Small intestine (tissue), 7 donors: ENCODE measurements around the gene CRHR2. TPM values are rescaled to one million over a fixed set of nuclear protein-coding genes. Genes with fewer than 3 reads are reported as not detected.

Experiments used
- DNase-seq, 2 donors: peaks; one replicate each; pipeline versions ENCODE4 v3.0.0 to v3.0.0-alpha.2; 2013
- FAIRE-seq: peaks from 2 replicates; lab custom pipeline; 2012; peaks lifted over from hg19 to GRCh38; lab: Jason Lieb, UNC
- H3K27ac ChIP-seq, 3 donors: one replicate each; pipeline ENCODE4 v1.5.1; 2013; ENCODE audit warnings: low read length in 2 of 3, mild to moderate bottlenecking in 2 of 3, control low read depth in 1 of 3, inconsistent platforms in 1 of 3, low read depth in 1 of 3, moderate library complexity in 1 of 3
- H3K27me3 ChIP-seq, 3 donors: one replicate each; pipeline ENCODE4 v1.6.1; 2013; ENCODE audit warnings: low read length in 3 of 3, inconsistent platforms in 1 of 3; ENCODE audit not compliant: control insufficient read depth in 3 of 3, insufficient read depth in 3 of 3
- H3K36me3 ChIP-seq, 3 donors: one replicate each; pipeline ENCODE4 v1.6.1; 2013; ENCODE audit warnings: low read length in 3 of 3, inconsistent platforms in 1 of 3, low read depth in 1 of 3, mild to moderate bottlenecking in 1 of 3, moderate library complexity in 1 of 3; ENCODE audit not compliant: control insufficient read depth in 3 of 3, insufficient read depth in 2 of 3
- H3K4me1 ChIP-seq, 3 donors: one replicate each; pipeline ENCODE4 v1.6.1; 2013; ENCODE audit warnings: low read length in 2 of 3, inconsistent platforms in 1 of 3, low read depth in 1 of 3, mild to moderate bottlenecking in 1 of 3, moderate library complexity in 1 of 3; ENCODE audit not compliant: control insufficient read depth in 3 of 3, insufficient read depth in 2 of 3
- H3K4me3 ChIP-seq, 3 donors: one replicate each; pipeline ENCODE4 v1.5.1; 2013; ENCODE audit warnings: low read length in 3 of 3, control low read depth in 1 of 3, inconsistent platforms in 1 of 3, low read depth in 1 of 3, mild to moderate bottlenecking in 1 of 3, moderate library complexity in 1 of 3
- H3K9me3 ChIP-seq, 2 donors: one replicate each; pipeline ENCODE4 v1.6.1; 2013; ENCODE audit warnings: low read depth in 1 of 2, low read length in 1 of 2; ENCODE audit not compliant: control insufficient read depth in 2 of 2, insufficient read depth in 1 of 2
- WGBS, 3 donors: extraction: QIAGEN DNeasy Blood & Tissue Kit; methylation state at CpG; one replicate each; pipeline ENCODE4 v1.1.7; 2013; 5-methylcytosine and 5-hydroxymethylcytosine counted together
- polyA plus RNA-seq, 4 donors: library from polyadenylated mRNA; stranded (reverse) in 3 of 4; unstranded in 1 of 4; fragments of 200-250 nt in 3 of 4; fragments of 120-200 nt in 1 of 4; gene quantifications; one replicate each; pipeline versions ENCODE4 v1.2.1 to v1.2.3, GENCODE V29; 2013
- donor health status: healthy with polysubstance abuse.
- donor health status: control.
- donor health status: control.
- donor health status: Bipolar disorder and iron deficiency.
- donor health status: healthy.

Gene CRHR2
- polyA plus RNA-seq, 4 donors: 0.04 to 0.32 TPM; not detected in 2

GRCh38 chr7:30671793-30672465 is 10.3 kb downstream of the CRHR2 start:
- no peaks in the 10 kb centered on the region for H3K4me1 ChIP-seq
- H3K4me3 ChIP-seq: no peak overlapping the region
- FAIRE-seq (no peak), DNase-seq (peak; percentile 41 to 80)
- peaks cover 0 to 5% of the 10 kb centered on the region in 2 donors for H3K9me3 ChIP-seq
- WGBS, 3 donors: 2 to 16% (median 6%) methylated on average over 6 of the region's 6 CpGs
- H3K36me3 ChIP-seq: no peaks in the 10 kb centered on the region
- peaks cover 0 to 11% (median 0%) of the 10 kb centered on the region in 3 donors for H3K27me3 ChIP-seq
- H3K27ac ChIP-seq: no peak overlapping the region

- FAIRE-seq (no peak), DNase-seq (no peak)
- Histone ChIP-seq H3K36me3 (no peaks in the 10 kb centered on the region), H3K27ac (no peak overlapping the region), H3K27me3 (no peaks in the 10 kb centered on the region), H3K4me3 (no peak overlapping the region), H3K9me3 (peaks cover 0 to 5% of the 10 kb centered on the region in 2 donors), H3K4me1 (no peaks in the 10 kb centered on the region)
- WGBS, 3 donors: 61 to 81% (median 78%) methylated on average over 4 of the region's 4 CpGs
Observed at GRCh38 chr7:30668102-30668501, 14.2 kb downstream of the CRHR2 start.

- Histone ChIP-seq H3K36me3 (no peaks in the 10 kb centered on the region), H3K27ac (no peak overlapping the region), H3K27me3 (peaks cover 0 to 2% (median 0%) of the 10 kb centered on the region in 3 donors), H3K4me1 (no peaks in the 10 kb centered on the region), H3K4me3 (no peak overlapping the region), H3K9me3 (peaks cover 0 to 3% of the 10 kb centered on the region in 2 donors)
- DNase-seq (no peak), FAIRE-seq (no peak)
- WGBS, 3 donors: 75 to 84% (median 83%) methylated on average over 3 of the region's 3 CpGs
Observed at GRCh38 chr7:30667172-30667571, 15.1 kb downstream of the CRHR2 start.

- DNase-seq (no peak), FAIRE-seq (no peak)
- Histone ChIP-seq H3K27ac (no peak overlapping the region), H3K4me3 (no peak overlapping the region), H3K4me1 (no peaks in the 10 kb centered on the region), H3K9me3 (no peaks in the 10 kb centered on the region), H3K27me3 (peaks cover 0 to 2% (median 0%) of the 10 kb centered on the region in 3 donors), H3K36me3 (no peaks in the 10 kb centered on the region)
- 75 to 81% (median 77%) methylated on average over 10 to 11 of the region's 11 CpGs for WGBS, 3 donors
Observed at GRCh38 chr7:30665449-30665848, 16.8 kb downstream of the CRHR2 start.

- Histone ChIP-seq H3K4me1 (no peaks in the 10 kb centered on the region), H3K36me3 (no peaks in the 10 kb centered on the region), H3K27ac (no peak overlapping the region), H3K27me3 (peaks cover 0 to 2% (median 0%) of the 10 kb centered on the region in 3 donors), H3K4me3 (no peak overlapping the region), H3K9me3 (no peaks in the 10 kb centered on the region)
- FAIRE-seq (no peak), DNase-seq (no peak)
- WGBS, 3 donors: 61 to 70% (median 63%) methylated on average over 8 of the region's 8 CpGs
Observed at GRCh38 chr7:30665043-30665442, 17.2 kb downstream of the CRHR2 start.

- no peak for FAIRE-seq
- 78 to 87% (median 81%) methylated on average over 2 of the region's 2 CpGs for WGBS, 3 donors
- H3K9me3 ChIP-seq: no peaks in the 10 kb centered on the region
- no peak overlapping the region for H3K4me3 ChIP-seq
- H3K4me1 ChIP-seq: no peaks in the 10 kb centered on the region
- peaks cover 0 to 2% (median 0%) of the 10 kb centered on the region in 3 donors for H3K27me3 ChIP-seq
- no peak overlapping the region for H3K27ac ChIP-seq
- no peaks in the 10 kb centered on the region for H3K36me3 ChIP-seq
- DNase-seq: no peak
Observed at GRCh38 chr7:30664184-30664885, 17.9 kb downstream of the CRHR2 start.

GRCh38 chr7:30663414-30663813 is 18.8 kb downstream of the CRHR2 start:
- 65 to 76% (median 72%) methylated on average over 4 of the region's 4 CpGs for WGBS, 3 donors
- no peaks in the 10 kb centered on the region for H3K4me1 ChIP-seq
- H3K9me3 ChIP-seq: no peaks in the 10 kb centered on the region
- H3K27me3 ChIP-seq: peaks cover 0 to 2% (median 0%) of the 10 kb centered on the region in 3 donors
- no peak overlapping the region for H3K27ac ChIP-seq
- no peak for FAIRE-seq
- H3K36me3 ChIP-seq: no peaks in the 10 kb centered on the region
- DNase-seq: no peak
- no peak overlapping the region for H3K4me3 ChIP-seq

GRCh38 chr7:30662431-30662939 is 19.8 kb downstream of the CRHR2 start:
- Histone ChIP-seq H3K36me3 (no peaks in the 10 kb centered on the region), H3K27me3 (peaks cover 0 to 2% (median 0%) of the 10 kb centered on the region in 3 donors), H3K27ac (no peak overlapping the region), H3K4me1 (no peaks in the 10 kb centered on the region), H3K4me3 (no peak overlapping the region), H3K9me3 (no peaks in the 10 kb centered on the region)
- WGBS, 3 donors: 80 to 93% (median 85%) methylated on average over 9 of the region's 9 CpGs
- FAIRE-seq: no peak
- DNase-seq: no peak
